OCI-LY7 (cell line): ENCODE measurements around the gene CGB7. TPM values are rescaled to one million over a fixed set of nuclear protein-coding genes. Genes with fewer than 3 reads are reported as not detected.
"Not testable (repeated sequence)": the region's sequence is repeated elsewhere in the genome, so short reads cannot be mapped to it uniquely, and the experiment has no call there.

Experiments used
- BruUV-seq: library from RNA; stranded (reverse); fragments of 400-500 nt; replicated peaks from 2 replicates; lab custom pipeline; 2021; lab: Mats Ljungman, UMichigan
- CTCF ChIA-PET: fragments of 300-600 bp; sonication (Branson Sonifier 250); formaldehyde crosslinking; loops from one replicate; lab custom pipeline; 2022; ENCODE audit warnings: antibody characterized with exemption; ENCODE audit not compliant: unreplicated experiment; lab: Charles Lee
- POLR2A ChIA-PET: fragments of 300-600 bp; sonication (Branson Sonifier 250); formaldehyde crosslinking; loops from one replicate; lab custom pipeline; 2022; ENCODE audit warnings: antibody characterized with exemption; lab: Charles Lee
- DNase-seq: peaks from one replicate; pipeline ENCODE4 v3.0.0-alpha.2; 2015; ENCODE audit warnings: low spot score
- H2AFZ ChIP-seq: fragments of 200-600 bp; sonication (generic), shearing (Covaris generic); 2 replicates; pipeline ENCODE4 v1.6.1; 2014; ENCODE audit warnings: mild to moderate bottlenecking, antibody characterized with exemption, low read length, moderate library complexity
- H3K27ac ChIP-seq: fragments of 200-600 bp; sonication (generic); 2 replicates; pipeline ENCODE4 v1.5.1; 2014; ENCODE audit warnings: mixed run types, low read depth, mild to moderate bottlenecking, moderate library complexity, low read length, inconsistent platforms; ENCODE audit not compliant: poor library complexity, severe bottlenecking
- H3K36me3 ChIP-seq: fragments of 200-600 bp; sonication (generic); 2 replicates; pipeline ENCODE4 v1.6.1; 2014; ENCODE audit warnings: mild to moderate bottlenecking, antibody characterized with exemption, low read length, moderate library complexity, mixed read lengths; ENCODE audit not compliant: insufficient read depth
- H3K4me1 ChIP-seq: fragments of 200-600 bp; sonication (generic); 2 replicates; pipeline ENCODE4 v1.5.1; 2014; ENCODE audit warnings: mild to moderate bottlenecking, low read length; ENCODE audit not compliant: insufficient read depth, poor library complexity, severe bottlenecking
- H3K4me2 ChIP-seq: fragments of 200-600 bp; sonication (generic); 2 replicates; pipeline ENCODE4 v1.6.1; 2014; ENCODE audit warnings: mild to moderate bottlenecking, low read length
- H3K4me3 ChIP-seq: fragments of 200-600 bp; sonication (generic); 2 replicates; pipeline ENCODE4 v1.5.1; 2014; ENCODE audit warnings: mild to moderate bottlenecking, low read depth, low read length; ENCODE audit not compliant: poor library complexity, severe bottlenecking
- H3K79me2 ChIP-seq: fragments of 200-600 bp; sonication (generic); 2 replicates; pipeline ENCODE4 v1.6.1; 2016; ENCODE audit warnings: low read depth, mild to moderate bottlenecking, low read length, moderate library complexity, mixed read lengths; ENCODE audit not compliant: insufficient read depth
- H3K9me2 ChIP-seq: fragments of 200-600 bp; sonication (generic); 2 replicates; pipeline ENCODE4 v1.6.1; 2016; ENCODE audit warnings: mild to moderate bottlenecking, low read length, mixed read lengths; ENCODE audit not compliant: insufficient read depth
- H3K9me3 ChIP-seq: fragments of 200-600 bp; sonication (generic); 2 replicates; pipeline ENCODE4 v1.6.1; 2014; ENCODE audit warnings: mild to moderate bottlenecking, mixed run types, low read length, mixed read lengths
- H4K20me1 ChIP-seq: fragments of 200-600 bp; sonication (generic); 2 replicates; pipeline ENCODE4 v1.6.1; 2014; ENCODE audit warnings: mild to moderate bottlenecking, antibody characterized with exemption, low read length, moderate library complexity, mixed read lengths; ENCODE audit not compliant: insufficient read depth
- EZH2phosphoT487 ChIP-seq: fragments of 200-600 bp; sonication (generic); IDR thresholded peaks from 2 replicates; pipeline ENCODE4 v1.6.1; 2018; ENCODE audit warnings: low read depth, borderline replicate concordance, mild to moderate bottlenecking, mixed run types, antibody characterized with exemption, low read length, moderate library complexity, mixed read lengths
- intact Hi-C: fragments of 100-400 bp; cut with micrococcal nuclease; formaldehyde crosslinking; loops from one replicate; pipeline ENCODE4 v1.10.0; 2022; ENCODE audit not compliant: unreplicated experiment
- total RNA-seq, 2 experiments: library from RNA; depleted of rRNA in 1 of 2; stranded (reverse); fragments of >200 nt in 1 of 2; shearing (Covaris generic) in 1 of 2; gene quantifications; 2 replicates each; pipeline ENCODE4 v1.2.3, GENCODE V29; 2014 to 2022
- TF ChIP-seq, protein P1 (sequence below): fragments of 200-600 bp; sonication (generic); conservative IDR thresholded peaks from 2 replicates; pipeline ENCODE4 v1.5.1; 2014; ENCODE audit warnings: mild to moderate bottlenecking, antibody characterized with exemption, low read length, moderate library complexity, mixed read lengths

CGB7 gene
- total RNA-seq, 2 experiments from 2014 or later: not detected

DNA sequence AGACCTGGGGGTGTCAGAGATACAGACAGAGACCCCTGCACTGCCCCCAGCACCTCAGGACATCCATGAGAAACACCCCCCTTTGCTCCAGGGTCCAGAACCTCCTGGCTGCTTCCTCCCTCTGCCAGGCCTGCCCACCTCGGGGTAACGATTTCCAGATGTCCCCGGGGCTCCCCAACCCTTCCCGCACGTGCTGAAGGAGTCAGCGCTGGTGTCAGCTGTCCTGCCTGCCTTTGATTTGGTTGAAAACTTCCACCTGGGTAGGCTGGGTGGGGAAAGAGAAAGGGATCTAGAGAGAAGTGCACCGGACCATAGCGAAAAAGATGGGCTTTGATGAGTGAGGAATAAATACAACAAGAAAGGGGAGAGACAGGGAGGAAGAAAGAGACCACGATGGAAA lies 1.5 kb upstream of the CGB7 start:
- no peak for DNase-seq
- Histone ChIP-seq H2AFZ (no peak overlapping the region), H3K9me2 (no peaks in the 10 kb centered on the region), H3K9me3 (no peaks in the 10 kb centered on the region), H3K27ac (no peak overlapping the region), H3K36me3 (no peaks in the 10 kb centered on the region), H3K79me2 (no peaks in the 10 kb centered on the region), H3K4me2 (no peak overlapping the region), H3K4me3 (no peak overlapping the region), H4K20me1 (no peaks in the 10 kb centered on the region), H3K4me1 (no peaks in the 10 kb centered on the region)
- no TSS peak for BruUV-seq
- ChIA-PET POLR2A (no interaction called here), CTCF (interaction anchor here (0.6 kb wide), 1 partner anchor 233 kb away, joined by 3 read pairs; no protein-coding TSS in a partner anchor)
- TF ChIP-seq EZH2phosphoT487: no peak
- TF ChIP-seq, protein P1, sequence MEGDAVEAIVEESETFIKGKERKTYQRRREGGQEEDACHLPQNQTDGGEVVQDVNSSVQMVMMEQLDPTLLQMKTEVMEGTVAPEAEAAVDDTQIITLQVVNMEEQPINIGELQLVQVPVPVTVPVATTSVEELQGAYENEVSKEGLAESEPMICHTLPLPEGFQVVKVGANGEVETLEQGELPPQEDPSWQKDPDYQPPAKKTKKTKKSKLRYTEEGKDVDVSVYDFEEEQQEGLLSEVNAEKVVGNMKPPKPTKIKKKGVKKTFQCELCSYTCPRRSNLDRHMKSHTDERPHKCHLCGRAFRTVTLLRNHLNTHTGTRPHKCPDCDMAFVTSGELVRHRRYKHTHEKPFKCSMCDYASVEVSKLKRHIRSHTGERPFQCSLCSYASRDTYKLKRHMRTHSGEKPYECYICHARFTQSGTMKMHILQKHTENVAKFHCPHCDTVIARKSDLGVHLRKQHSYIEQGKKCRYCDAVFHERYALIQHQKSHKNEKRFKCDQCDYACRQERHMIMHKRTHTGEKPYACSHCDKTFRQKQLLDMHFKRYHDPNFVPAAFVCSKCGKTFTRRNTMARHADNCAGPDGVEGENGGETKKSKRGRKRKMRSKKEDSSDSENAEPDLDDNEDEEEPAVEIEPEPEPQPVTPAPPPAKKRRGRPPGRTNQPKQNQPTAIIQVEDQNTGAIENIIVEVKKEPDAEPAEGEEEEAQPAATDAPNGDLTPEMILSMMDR: no peak
- intact Hi-C loops: no loop called here

DNA sequence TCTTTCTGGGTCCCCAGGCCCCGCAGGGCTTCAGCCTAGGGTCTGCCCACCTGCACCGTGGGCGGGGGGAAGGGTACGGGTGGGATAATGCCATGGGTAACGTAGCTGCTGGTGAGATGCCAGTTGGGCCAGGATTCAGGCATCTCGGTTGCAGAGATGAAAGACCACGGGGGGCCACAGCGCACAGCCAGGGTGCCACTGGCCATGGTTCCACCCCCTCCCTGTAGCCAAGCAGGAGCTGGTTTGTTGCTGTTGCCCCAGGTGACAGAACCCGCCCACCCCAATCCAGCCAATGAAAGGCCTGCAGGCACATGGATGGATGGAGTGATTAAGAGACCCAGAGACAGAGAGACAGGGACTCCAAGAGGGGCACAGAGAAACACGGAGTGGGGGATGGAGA lies 1.0 kb upstream of the CGB7 start:
- no peaks in the 10 kb centered on the region for H3K9me2 ChIP-seq
- BruUV-seq: no TSS peak
- no peak overlapping the region for H3K27ac ChIP-seq
- H3K9me3 ChIP-seq: no peaks in the 10 kb centered on the region
- H2AFZ ChIP-seq: no peak overlapping the region
- ChIA-PET POLR2A (no interaction called here), CTCF (interaction anchor here (0.6 kb wide), 1 partner anchor 234 kb away, joined by 3 read pairs; no protein-coding TSS in a partner anchor)
- H3K79me2 ChIP-seq: no peaks in the 10 kb centered on the region
- no peaks in the 10 kb centered on the region for H3K36me3 ChIP-seq
- no peak overlapping the region for H3K4me3 ChIP-seq
- intact Hi-C loops: no loop called here
- no peak overlapping the region for H3K4me2 ChIP-seq
- TF ChIP-seq EZH2phosphoT487: no peak
- TF ChIP-seq, protein P1: no peak
- H4K20me1 ChIP-seq: no peaks in the 10 kb centered on the region
- DNase-seq: peak; percentile 13
- H3K4me1 ChIP-seq: no peaks in the 10 kb centered on the region

DNA sequence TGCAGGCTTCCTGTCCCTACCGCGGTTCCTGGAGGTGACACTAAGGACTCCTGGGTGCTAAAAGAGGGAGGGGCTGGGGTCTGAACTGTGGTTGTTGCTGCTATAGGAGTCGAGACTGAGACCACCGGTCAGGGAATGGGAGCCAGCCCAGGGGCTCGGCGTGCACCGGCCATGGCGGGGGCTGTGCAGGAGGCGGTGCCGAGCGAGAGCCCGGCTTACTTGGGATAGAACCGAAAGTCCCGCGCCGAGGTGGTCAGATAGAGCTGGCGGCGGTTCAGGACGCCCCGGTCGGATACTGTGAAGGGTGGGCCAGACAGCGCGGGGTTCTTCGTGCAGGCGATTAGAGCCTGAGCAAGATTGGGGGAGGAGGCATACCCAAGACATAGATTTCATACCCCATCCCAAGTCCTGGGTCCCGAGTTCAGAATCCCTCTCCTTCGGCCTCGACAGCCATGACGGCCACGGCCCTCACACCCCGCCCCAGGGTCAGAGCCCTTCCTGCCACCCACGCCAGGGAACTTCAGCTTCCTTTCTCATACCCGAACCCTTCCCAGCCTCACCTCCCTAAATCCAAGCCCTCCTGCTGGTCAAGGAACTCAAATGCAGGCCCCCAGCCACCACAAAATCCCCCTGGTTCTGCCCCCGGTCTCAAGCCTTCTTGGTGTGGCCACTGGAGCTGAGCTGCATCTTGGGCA lies 500 bp downstream of the CGB7 start:
- H3K4me3 ChIP-seq, H2AFZ ChIP-seq, H4K20me1 ChIP-seq, H3K79me2 ChIP-seq, H3K9me3 ChIP-seq, CTCF ChIA-PET, intact Hi-C loops, H3K9me2 ChIP-seq, H3K4me1 ChIP-seq, H3K4me2 ChIP-seq, H3K27ac ChIP-seq, BruUV-seq, H3K36me3 ChIP-seq, DNase-seq: not testable (repeated sequence)
- POLR2A ChIA-PET: interaction anchor here (0.5 kb wide), 1 partner anchor 553 kb away, joined by 3 read pairs; no protein-coding TSS in a partner anchor
